Activated CD4-positive, CD25-positive, alpha-beta regulatory T cell (primary cell): Measurements from ENCODE around the gene TMEM61.

ENCODE experiments used
- DNase-seq, 4 experiments: peaks; one replicate each; lab custom pipeline; 2025; lab: John Stamatoyannopoulos, UW

Gene TMEM61

DNA sequence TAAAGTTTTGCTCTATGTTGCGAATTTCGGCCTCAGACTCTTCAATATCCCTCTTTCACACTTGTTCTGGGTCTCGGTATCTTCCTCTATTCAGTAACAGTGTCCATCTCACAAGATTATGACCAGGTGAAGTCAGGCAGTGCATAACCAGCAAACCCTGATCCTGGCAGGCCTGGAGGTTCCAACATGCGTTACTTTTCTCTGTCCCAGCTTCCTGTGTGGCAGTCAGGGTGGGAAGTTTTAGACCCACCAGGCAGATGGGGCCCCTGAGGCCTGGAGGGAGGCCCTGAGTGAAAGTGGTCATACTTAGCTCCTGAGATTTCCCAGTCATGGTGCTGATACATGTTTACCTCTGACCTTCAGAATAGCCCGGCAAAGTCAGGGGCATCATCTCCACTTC, 5.1 kb downstream of the TMEM61 start:
- no peak for DNase-seq

DNA sequence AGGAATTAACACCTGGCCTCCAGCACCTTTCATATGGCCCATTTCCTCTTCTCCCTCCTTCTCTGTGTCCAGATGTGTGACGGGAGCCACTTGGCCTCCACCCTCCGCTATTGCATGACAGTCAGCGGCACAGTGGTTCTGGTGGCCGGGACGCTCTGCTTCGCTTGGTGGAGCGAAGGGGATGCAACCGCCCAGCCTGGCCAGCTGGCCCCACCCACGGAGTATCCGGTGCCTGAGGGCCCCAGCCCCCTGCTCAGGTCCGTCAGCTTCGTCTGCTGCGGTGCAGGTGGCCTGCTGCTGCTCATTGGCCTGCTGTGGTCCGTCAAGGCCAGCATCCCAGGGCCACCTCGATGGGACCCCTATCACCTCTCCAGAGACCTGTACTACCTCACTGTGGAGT, 5.6 kb downstream of the TMEM61 start:
- DNase-seq = no peak

DNA sequence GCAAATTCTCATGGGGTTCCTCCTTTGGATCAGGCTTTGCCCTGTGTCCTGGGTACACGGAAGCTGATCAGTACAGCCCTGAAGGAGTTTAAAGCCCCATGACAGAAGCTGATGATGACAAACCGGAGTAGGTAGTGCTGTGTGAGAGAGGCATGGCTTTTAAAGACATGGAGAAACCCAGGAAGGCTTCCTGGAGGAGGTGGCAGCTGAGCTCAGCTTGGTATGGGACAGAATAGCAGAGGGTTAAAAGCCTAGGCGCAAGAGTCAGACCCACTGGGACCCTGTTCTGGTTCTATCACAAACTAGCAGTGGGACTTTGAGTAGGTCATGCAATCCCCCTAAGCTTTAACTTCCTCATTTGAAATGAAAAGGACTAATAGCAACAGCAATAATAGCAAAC, 6.1 kb downstream of the TMEM61 start:
- no peak for DNase-seq

DNA sequence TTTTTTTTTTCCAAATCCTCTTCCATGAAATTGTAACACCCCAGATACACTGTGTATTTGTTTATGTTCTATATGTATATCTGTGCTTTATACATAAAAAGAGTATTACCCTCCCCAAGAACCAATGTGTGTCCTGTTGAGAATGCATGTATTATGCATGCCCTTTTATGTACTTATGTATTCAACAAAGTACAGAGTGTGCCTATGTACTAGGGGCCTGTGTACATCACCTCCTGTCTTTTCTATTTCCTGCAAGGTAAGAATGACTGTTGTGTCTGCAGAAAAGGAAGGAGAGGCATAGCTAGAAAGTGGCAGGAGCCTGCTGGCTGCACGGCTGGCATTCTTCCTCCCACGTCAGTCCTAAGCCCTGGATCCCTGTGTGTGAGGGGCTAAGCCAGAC, 7.0 kb downstream of the TMEM61 start:
- no peak for DNase-seq

DNA sequence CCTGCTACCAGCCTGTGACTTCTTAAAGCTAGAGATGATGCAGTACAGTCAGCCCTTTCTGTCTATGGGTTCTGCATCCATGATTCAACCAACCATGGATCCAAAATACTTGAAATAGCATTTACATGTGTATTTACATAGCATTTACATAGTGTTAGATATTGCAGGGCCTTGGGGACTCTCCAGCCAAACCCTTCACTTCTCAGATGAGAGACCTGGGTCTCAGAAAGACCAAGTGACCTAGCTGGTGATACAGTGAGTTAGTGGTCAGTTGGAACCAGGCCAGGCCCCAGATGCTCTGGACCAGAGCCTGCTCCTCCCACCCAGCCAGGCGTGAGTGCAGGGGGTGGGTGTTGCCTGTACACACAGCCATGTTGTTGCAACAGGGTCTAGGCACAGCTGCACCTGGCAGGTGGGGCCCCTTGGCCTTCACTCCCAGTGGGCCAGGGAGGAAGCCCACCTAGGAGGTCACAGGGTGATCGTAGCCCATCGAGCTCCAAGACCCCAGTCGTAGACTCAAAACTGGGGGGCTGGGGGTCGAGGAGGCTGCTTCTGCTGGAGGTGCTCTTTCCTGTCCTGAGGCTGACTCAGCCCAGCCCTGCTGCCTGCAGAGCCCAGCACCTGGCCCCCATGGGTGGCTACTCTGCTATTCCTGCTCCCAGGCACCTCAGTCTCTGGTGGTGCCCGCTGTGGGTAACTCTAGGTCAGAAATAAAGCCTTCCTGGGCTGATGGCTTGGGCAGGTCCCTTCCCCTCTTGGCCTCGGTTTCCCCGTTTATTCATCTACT, 7.7 kb downstream of the TMEM61 start:
- no peak for DNase-seq

DNA sequence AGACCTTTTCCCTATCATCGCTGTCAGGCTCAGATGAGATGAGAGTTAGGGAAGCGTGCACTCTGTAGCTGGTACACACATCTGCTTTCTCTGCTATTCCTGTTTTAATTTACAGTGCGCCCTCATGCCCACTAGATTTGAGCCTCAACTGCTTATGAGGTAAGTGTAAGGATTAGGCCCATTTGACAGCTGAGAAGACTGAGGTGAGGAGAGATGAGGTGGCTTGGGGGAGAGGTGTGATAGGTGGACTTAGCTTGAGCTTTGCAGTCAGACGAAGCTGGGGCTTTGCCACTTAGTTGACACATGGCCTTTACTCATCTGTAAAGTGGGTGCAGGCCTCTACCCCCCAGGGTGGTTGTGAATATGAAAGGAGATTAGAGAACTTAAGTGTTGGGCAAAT, 8.5 kb downstream of the TMEM61 start:
- DNase-seq = no peak

DNA sequence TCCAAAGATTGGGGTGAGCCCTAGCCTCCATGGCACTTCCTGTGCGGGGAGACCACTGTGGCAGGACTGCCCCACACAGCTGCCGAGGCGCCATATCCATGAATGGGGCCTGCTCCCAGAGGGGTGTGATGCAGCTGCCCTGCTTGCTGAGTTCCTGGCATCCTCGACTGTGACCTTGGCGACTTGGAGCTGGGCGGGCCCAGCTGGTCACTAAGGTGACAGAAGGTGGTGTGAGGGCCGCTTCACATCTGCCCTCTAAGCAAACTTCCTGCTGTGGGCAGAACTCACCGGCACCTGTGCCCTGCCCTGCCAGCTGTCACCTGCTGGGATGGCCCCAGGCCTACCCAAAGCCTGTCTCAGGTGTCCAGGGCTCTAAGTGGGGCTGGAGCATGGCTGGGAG, 9.0 kb downstream of the TMEM61 start:
- no peak for DNase-seq

DNA sequence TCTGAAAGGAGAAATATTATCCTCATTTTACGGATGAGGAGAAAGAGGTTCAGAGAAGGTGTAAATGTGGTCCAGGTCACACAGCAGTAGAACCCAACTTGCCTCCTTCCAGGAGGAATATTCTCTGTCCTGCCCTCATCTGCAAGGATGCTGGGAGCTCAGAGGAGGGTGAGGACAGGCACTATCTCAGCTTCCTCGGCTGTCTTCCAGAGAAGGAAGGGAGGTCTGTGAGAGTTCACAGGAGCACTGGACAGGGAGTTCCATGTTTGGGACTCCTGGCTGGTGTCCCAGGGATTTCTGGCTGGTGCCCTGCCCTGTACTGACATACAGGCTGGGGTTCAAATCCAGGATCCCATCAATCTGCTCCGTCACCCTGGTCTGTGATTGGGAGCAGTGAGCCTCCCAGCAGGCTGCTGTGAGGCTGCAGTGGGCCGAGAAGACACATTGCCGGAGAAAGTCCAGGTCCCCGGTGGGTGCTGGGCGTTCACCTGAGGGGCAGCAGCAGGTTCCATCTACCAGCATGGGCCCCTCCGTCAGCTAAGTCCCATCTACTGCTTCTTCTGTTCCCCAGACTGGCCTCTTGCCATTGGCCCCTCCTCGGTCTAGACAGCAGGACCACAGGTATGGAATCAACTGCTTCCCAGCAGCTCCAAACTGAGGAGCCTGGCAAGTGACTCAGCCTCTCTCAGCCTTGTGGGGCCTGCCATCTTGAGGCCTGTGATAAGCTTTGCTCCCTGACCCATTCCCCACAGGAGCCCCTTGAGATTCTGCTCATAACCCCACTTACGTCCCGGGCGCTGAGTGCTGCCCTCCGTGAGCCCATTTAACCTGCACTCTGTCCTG, 9.8 kb downstream of the TMEM61 start:
- no peak for DNase-seq

DNA sequence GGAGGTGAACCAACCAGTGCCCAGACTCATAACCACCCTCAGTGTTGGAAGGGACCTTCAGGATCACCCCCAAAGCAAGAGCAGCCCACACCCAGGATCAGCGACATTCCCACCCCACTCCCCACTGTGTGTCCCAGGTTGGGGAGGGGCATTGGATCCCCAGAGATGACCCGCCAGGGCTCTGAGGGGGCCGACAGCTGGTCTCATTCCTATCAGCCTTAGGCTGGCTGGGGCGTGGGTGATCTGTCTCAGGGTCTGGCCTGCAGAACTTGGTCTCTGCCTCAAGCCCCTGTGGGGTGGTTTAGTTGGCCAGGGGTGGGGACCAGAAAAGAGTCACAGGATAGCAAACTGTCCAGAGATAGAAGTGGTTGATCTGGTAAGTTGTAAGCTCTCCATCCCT, 10.5 kb downstream of the TMEM61 start:
- DNase-seq = no peak

DNA sequence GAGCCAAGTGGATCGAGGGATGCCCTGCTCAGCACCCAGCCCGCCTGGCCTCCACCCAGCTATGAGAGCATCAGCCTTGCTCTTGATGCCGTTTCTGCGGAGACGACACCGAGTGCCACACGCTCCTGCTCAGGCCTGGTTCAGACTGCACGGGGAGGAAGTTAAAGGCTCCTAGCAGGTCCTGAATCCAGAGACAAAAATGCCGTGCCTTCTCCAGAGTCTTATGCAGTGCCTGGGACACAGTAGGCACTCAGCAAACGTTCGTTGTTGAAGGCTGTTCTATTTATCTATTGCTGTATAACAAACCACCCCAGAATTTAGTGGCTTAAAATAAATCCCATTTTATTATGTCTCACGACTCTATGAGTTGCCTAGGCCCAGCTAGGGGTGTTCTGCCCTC, 11.5 kb downstream of the TMEM61 start:
- DNase-seq = no peak

DNA sequence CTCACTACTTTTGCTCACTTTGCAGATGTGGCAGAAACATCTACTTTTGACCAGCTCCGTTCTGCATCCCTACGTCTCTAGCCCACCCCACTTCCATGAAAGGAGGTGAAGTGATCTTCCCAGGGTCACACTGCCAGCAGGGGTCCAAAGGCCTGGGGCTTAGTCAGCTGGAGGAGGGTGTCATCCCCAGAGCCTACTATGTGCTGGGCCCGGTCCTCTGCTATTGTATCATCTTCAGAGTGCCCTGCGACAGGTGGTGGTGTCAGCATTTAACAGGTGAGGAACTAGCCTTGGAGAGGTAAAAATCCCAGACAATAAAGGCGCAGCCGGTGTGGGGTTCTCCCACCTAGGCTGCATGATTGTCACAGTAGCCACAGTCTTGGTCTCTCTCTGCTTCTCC, 12.7 kb downstream of the TMEM61 start:
- DNase-seq = no peak

DNA sequence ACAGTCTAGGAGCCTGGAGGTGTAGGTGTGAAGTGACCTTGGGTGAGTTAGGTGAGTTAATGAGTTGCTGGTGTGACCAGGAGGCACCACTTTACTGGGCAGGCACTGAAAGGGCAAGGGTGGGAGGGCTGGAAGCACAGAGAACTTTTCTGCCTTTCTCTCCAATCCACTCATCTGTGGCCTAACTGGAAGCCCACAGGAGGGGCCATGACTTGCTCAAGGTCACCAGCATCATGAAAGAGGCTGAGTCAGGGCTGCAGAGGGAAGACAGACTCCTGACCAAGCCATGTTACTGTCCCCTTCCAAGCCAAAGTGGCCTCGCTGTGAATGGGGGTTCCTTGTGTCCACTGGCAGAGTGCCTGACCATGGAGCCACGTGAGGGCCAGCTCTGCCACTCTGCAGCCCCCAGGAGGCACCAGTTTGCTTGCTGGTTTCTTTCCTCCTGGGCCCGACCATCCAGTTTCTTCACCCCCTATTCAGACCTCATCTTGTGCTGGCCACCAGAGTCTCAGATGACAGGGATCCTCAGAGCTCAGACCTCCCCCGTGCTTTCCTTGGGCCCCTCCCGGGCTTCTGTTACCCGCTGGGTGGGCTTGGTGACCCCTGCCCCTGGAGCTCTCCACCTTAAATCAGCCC, 14.0 kb downstream of the TMEM61 start:
- no peak for DNase-seq

DNA sequence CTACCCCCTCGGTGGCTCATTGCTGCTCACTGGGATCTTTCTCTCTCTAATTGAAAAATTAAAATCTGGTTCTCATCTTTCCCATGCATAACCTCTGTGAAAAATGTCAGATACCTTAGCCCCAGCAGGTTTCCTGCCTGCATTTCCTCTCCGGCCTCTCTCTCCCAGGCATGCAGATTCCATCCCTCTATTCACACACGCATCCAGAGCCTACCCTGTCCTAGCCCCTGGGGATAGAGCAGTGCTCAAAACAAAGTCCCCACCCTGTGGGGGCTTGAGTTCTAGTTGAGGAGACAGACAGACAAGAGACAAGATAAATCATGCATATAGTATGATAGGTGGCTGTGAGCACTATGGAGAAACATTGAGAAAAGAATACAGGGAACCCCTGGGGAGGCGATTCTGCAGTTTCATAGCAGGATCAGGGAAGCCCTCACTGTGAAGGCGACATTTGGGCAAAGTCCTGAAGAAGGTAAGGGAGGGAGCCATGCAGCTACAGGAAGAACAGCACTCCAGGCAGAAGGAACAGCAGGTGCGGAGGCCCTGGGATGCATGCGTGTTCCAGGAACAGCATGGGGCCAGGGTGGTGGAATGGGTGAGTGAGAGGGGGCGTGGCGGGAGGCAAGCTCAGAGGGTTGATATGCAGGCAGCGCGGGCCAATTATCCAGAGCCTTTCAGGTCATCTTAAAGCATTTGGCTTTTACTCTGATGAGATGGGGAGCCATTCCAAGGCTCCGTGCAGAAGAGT, 14.8 kb downstream of the TMEM61 start:
- no peak for DNase-seq

DNA sequence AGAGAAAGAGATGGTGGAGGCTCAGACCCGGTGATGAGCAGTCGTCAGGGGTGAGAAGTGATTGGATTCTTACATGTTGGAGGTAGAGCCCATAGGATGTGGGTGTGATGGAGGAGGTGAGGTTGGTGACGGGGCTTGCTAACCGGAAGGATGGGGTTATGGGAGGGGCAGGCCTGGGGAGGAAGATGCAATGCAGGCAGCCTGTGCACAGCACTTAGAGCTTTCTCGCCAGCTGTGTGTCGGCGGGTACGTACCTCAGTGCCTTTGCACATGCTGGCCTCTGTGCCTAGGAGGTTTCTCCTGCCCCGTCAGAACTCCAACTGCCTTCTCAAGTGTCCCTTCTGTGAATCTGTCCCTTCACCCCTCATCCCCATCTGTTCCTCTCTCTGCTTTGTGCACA, 15.4 kb downstream of the TMEM61 start:
- DNase-seq = no peak

DNA sequence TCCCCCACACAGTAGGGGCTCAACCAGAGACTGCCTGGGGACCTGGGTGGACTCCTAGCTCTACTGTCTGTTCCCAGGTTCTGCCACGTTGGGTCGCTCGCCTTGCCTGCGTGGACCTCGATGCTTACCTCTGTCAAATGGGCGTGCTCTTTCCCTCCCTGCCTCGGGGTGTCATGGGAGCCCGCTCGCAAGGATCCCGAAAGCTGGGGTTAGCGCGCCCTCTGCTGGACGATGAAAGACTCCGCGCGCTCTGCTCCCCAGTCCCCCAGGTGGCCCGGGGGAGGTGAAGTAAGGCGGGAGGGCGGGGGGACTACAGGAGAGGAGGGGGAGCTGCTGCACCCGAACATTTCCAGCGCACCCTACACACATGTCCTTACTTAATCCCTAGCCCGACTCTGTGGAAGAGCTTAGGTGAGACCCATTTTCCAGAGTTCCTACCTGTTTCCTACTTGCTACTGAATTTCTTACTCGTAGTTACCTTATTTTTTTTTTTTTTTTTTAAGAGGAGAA, 16.0 kb downstream of the TMEM61 start:
- peak; percentile 23 to 62 (median 54) for DNase-seq

DNA sequence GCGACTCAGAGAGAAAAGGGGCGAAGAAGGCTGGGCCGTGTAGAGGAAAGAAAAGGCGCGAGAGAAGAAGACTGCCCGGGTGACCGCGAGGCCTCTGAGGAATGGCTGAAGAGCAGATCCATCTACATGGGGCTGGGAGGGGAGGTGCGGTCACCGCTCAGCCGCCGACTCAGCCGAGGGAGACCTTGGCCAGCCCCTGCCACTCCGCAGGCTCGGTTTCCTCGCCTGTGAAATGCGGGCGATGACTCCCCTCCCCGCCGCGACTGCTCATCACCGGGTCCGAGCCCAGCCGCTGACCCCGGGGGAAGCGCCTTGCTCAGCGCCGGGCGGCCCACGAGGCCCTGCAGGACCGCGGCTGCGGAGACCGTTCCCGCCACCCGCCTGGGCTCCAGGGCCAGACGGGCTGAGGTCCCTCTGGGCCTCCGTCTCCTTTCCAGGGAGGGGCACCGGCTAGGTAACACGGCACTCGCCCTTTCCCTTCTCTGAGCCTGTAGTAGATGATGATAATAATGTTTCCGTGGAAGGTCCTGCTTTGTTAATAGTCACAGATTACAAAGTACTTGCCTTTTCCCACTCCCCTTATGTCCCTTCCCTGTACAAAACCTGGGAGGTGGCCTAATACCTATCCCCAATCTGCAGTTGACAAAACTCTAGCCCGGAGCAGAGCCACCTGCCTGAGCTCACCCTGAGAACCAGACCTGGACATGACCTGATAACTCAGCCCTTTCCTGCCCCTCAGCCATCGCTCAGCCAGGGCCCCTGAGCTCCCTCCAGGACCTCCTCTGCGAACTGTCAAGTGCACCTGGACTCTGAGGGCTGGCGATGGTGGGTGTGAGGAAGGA, 16.7 kb downstream of the TMEM61 start:
- DNase-seq = no peak

DNA sequence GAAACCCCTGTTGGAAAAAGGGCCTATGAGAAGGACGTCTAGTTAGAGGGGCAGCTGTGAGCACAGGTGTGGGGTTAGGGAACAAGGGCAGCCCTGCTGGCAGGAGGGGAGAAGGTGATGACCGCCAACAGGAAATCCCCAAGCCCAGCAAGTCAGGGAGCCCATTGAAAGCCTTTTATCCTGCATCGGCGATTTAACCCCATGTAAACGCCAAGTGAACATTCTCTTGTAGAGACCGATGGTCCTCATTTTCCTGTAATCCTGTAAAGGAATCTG, 17.2 kb downstream of the TMEM61 start:
- no peak for DNase-seq

DNA sequence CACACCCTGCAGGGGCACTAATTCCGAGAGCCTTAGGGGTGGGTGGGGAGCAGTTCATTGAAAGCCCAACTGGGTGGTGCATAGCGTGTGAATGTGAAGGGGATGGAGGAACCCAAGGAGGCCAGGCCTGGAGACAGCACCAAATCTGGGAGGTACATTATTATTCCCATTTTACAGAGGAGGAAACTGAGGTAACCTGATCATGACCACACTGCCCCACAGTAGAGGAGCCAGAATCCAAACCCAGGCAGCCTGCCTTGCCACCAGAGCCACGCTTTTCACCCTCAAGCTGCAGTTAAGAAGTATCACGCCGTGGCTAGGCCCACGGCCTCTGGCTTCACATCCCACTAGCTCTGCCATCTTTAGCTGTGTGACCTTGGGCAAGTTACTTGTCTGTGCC, 17.7 kb downstream of the TMEM61 start:
- DNase-seq = no peak

DNA sequence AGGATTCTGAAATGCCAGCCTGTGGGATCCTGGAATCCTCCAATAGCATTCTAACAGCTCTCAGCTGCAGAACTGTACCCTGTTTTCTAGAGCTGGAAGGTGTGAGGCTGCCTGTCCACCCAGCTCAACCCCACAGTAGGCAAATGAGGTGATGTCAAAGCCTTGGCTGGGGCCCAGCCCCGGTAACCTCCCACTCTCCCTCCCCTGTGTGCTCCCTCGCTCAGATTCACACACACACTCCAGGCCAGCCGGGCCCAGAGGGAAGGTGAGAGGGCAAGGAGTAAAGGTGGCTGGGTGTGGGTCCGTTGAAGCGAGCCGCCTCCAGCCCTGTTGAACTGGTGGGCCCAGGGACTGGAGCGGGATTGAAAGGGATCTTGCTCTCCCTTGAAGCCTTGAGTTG, 18.2 kb downstream of the TMEM61 start, which contains the start of gene BSND:
BSND (plus strand) TSS at position 257 of the 400 bp plus-strand sequence. CDS start 254 bp downstream, outside the sequence.
- no peak for DNase-seq

DNA sequence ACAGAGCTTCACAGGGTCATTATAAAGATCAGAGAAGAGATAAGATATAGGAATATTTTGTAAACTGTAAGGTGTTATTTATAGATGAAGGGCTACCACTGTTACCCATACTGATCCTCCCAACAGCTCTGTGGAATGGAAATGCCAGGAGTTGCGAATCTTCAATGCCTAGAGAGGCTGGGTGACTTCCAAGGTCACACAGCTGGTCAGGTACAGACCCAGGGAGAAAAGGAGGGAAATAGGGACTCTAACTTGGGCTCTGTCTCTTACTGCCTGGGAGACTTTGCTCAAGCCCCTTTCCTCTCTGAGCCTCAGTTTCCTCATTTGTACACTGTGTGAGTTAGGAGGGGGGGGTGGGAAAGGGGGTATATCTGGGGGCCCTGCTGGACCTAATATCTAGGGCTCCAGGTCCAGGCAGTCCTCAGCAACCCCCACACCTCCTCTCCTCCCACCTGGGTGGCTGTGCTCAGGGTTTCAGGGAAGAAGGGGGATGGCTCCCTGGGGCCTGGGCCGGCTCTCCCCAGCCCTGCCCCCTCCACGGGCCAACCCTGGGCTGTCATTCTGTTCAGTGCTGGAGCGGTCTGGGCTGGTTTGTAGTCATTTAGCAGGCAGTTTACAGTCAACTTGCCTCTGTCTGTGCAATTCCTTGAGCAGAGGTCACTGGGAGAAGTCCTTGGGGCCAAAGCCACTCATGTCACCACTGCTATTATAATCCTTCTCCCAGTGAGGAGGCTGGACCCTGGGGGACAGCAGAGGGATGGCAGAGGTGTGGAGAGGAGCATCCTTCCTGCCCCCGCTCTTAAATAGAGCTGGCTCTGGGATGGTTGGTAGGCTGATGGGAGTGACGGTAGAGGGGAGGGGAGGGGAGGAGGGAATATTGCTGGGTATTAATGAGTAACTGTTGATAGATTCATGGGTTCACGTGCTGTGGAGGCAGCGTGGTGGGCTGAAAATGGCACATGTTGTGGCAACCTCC, 20.0 kb downstream of the TMEM61 start:
- no peak for DNase-seq
